Gastrocnemius medialis (tissue), 4 donors: ENCODE results near the gene IKBKE. TPM values are rescaled to one million over a fixed set of nuclear protein-coding genes. Genes with fewer than 3 reads are reported as not detected.

Experiments used
- ATAC-seq, 2 donors: fragments of 150-250 bp; one replicate each; pipeline ENCODE4 v1.9.1; 2016
- DNase-seq, 2 donors: peaks; one replicate each; pipeline ENCODE4 v3.0.0-alpha.2; 2019
- H3K27ac ChIP-seq, 4 donors: fragments of 200-600 bp; sonication (generic); 1 replicate in 1 of 4; 2 replicates in 3 of 4; pipeline ENCODE4 v1.5.1; 2016 to 2018; ENCODE audit warnings: mild to moderate bottlenecking in 2 of 4, moderate library complexity in 1 of 4
- H3K27me3 ChIP-seq, 3 donors: fragments of 200-600 bp; sonication (generic) in 2 of 3; 1 replicate in 1 of 3; 2 replicates in 2 of 3; pipeline versions ENCODE4 v1.5.1 to v1.6.0; 2016 to 2019; ENCODE audit warnings: mild to moderate bottlenecking in 1 of 3, moderate library complexity in 1 of 3
- H3K36me3 ChIP-seq, 2 donors: fragments of 200-600 bp; sonication (generic) in 1 of 2; one replicate each; pipeline ENCODE4 v1.5.1; 2017 to 2018
- H3K4me1 ChIP-seq, 2 donors: fragments of 200-600 bp; sonication (generic) in 1 of 2; one replicate each; pipeline ENCODE4 v1.5.1; 2016 to 2017; ENCODE audit warnings: mild to moderate bottlenecking in 2 of 2
- H3K4me3 ChIP-seq, 4 donors: fragments of 200-600 bp; sonication (generic) in 3 of 4; 1 replicate in 1 of 4; 2 replicates in 3 of 4; pipeline ENCODE4 v1.5.1; 2016 to 2019; ENCODE audit warnings: mild to moderate bottlenecking in 2 of 4
- H3K9me3 ChIP-seq, 3 donors: fragments of 200-600 bp; sonication (generic) in 2 of 3; 1 replicate in 1 of 3; 2 replicates in 2 of 3; pipeline ENCODE4 v1.5.1; 2016 to 2019
- CTCF ChIP-seq, 5 experiments: fragments of 450-650 bp in 3 of 5; fragments of 200-600 bp in 2 of 5; sonication (generic) in 2 of 5; IDR thresholded peaks in 4 of 5; conservative IDR thresholded peaks in 1 of 5; 1 replicate in 4 of 5; 2 replicates in 1 of 5; pipeline ENCODE4 v1.5.1; 2016 to 2019; ENCODE audit warnings: antibody characterized with exemption in 5 of 5, mild to moderate bottlenecking in 3 of 5, moderate library complexity in 3 of 5
- POLR2A ChIP-seq, 2 donors: fragments of 450-650 bp; IDR thresholded peaks; one replicate each; pipeline ENCODE4 v1.6.1; 2017; ENCODE audit warnings: antibody characterized with exemption in 2 of 2, mild to moderate bottlenecking in 2 of 2, moderate library complexity in 2 of 2
- in situ Hi-C, 4 donors: fragments of 200-750 bp; cut with MboI; loops; one replicate each; pipeline versions ENCODE4 v1.15.0 to v1.8.0; 2017; ENCODE audit warnings: low sequenced_read_pairs in 4 of 4
- intact Hi-C: fragments of 100-400 bp; cut with DNase I; formaldehyde crosslinking; loops from one replicate; pipeline ENCODE4 v1.15.1; 2023; ENCODE audit warnings: low total_unique reads
- total RNA-seq, 4 donors: library from RNA; depleted of rRNA; stranded (reverse); fragments of >200 nt; gene quantifications; one replicate each; pipeline versions ENCODE4 v1.1.0 to v1.2.3, GENCODE V29; 2016

The IKBKE gene
- total RNA-seq, 4 donors from 2014 or later: 0.81 to 1.1 (median 0.84) TPM; not detected in 1

GRCh38 chr1:206487970-206488369 lies 17.7 kb downstream of the IKBKE start:
- Histone ChIP-seq H3K27me3 (no peaks in the 10 kb centered on the region), H3K9me3 (no peaks in the 10 kb centered on the region), H3K4me3 (no peak overlapping the region), H3K27ac (no peak overlapping the region), H3K36me3 (no peaks in the 10 kb centered on the region), H3K4me1 (no peaks in the 10 kb centered on the region)
- in situ Hi-C loops (loop anchor here (5.0 to 10.0 kb wide), 2 partner anchors 94 to 97 kb away; no protein-coding TSS in a partner anchor), intact Hi-C loops (no loop called here)
- no peak for DNase-seq
- TF ChIP-seq POLR2A (IDR thresholded peaks at IDR 0.05): no peak
- TF ChIP-seq CTCF (IDR thresholded peaks at IDR 0.05 in 4 of 5, conservative IDR thresholded peaks at IDR 0.05 in 1 of 5): no peak
- ATAC-seq: no peak

GRCh38 chr1:206488466-206488865 lies 18.2 kb downstream of the IKBKE start:
- Histone ChIP-seq H3K4me1 (no peaks in the 10 kb centered on the region), H3K27me3 (no peaks in the 10 kb centered on the region), H3K36me3 (no peaks in the 10 kb centered on the region), H3K9me3 (no peaks in the 10 kb centered on the region), H3K4me3 (no peak overlapping the region), H3K27ac (no peak overlapping the region)
- in situ Hi-C loops (loop anchor here (5.0 to 10.0 kb wide), 2 partner anchors 94 to 96 kb away; no protein-coding TSS in a partner anchor), intact Hi-C loops (no loop called here)
- no peak for DNase-seq
- no peak for TF ChIP-seq POLR2A (IDR thresholded peaks at IDR 0.05)
- TF ChIP-seq CTCF (IDR thresholded peaks at IDR 0.05 in 4 of 5, conservative IDR thresholded peaks at IDR 0.05 in 1 of 5): no peak
- no peak for ATAC-seq

- Histone ChIP-seq H3K9me3 (no peaks in the 10 kb centered on the region), H3K27me3 (no peaks in the 10 kb centered on the region), H3K4me1 (no peaks in the 10 kb centered on the region), H3K27ac (no peak overlapping the region), H3K36me3 (no peaks in the 10 kb centered on the region), H3K4me3 (no peak overlapping the region)
- peak; percentile 94 to 95 for ATAC-seq
- in situ Hi-C loops: loop anchor here (5.0 to 10.0 kb wide), 2 partner anchors 92 to 95 kb away; no protein-coding TSS in a partner anchor
- intact Hi-C loops: loop anchor here (1.0 to 5.0 kb wide), 2 partner anchors 57 to 93 kb away; no protein-coding TSS in a partner anchor
- peak; percentile 41 to 68 for DNase-seq
- peak; percentile 84 to 91 (median 91) for TF ChIP-seq CTCF (IDR thresholded peaks at IDR 0.05 in 4 of 5, conservative IDR thresholded peaks at IDR 0.05 in 1 of 5)
- no peak for TF ChIP-seq POLR2A (IDR thresholded peaks at IDR 0.05)
Measured at GRCh38 chr1:206489980-206490770, 19.9 kb downstream of the IKBKE start.

- intact Hi-C loops (loop anchor here (1.0 to 5.0 kb wide), 2 partner anchors 56 to 92 kb away; no protein-coding TSS in a partner anchor), in situ Hi-C loops (no loop called here)
- Histone ChIP-seq H3K27me3 (no peaks in the 10 kb centered on the region), H3K36me3 (no peaks in the 10 kb centered on the region), H3K27ac (no peak overlapping the region), H3K4me3 (no peak overlapping the region), H3K9me3 (no peaks in the 10 kb centered on the region), H3K4me1 (peaks cover under 1 to 3% of the 10 kb centered on the region in 2 donors)
- DNase-seq (no peak), ATAC-seq (no peak)
- TF ChIP-seq CTCF (IDR thresholded peaks at IDR 0.05 in 4 of 5, conservative IDR thresholded peaks at IDR 0.05 in 1 of 5) (no peak), POLR2A (IDR thresholded peaks at IDR 0.05) (no peak)
Measured at GRCh38 chr1:206490771-206491405, 20.6 kb downstream of the IKBKE start.
